Activated CD4-positive, CD25-positive, alpha-beta regulatory T cell treated with anti-CD3 and anti-CD28 coated beads, Interleukin-2, amount 50 U/mL, for 72 hours (primary cell): ENCODE data around the gene CDKN2C.
"Not testable (repeated sequence)": the region's sequence is repeated elsewhere in the genome, so short reads cannot be mapped to it uniquely, and the experiment has no call there.

Experiments
- DNase-seq: peaks from one replicate; pipeline ENCODE4 v3.0.0; 2021

CDKN2C gene

GRCh38 chr1:50969611-50970508 is at the start of gene CDKN2C:
TSS of gene CDKN2C (plus strand) at chr1:50970245. CDS start at chr1:50970369, 124 bp downstream.
- peak; percentile 50 for DNase-seq

GRCh38 chr1:50920409-50920808 is 49.6 kb upstream of the CDKN2C start:
- DNase-seq = no peak

- DNase-seq = no peak
These were observed 49.0 kb upstream of the CDKN2C start for GRCh38 chr1:50921029-50921428.

GRCh38 chr1:50923564-50923963 is 46.5 kb upstream of the CDKN2C start:
- no peak for DNase-seq

- DNase-seq = no peak
These were observed 40.6 kb upstream of the CDKN2C start for GRCh38 chr1:50929376-50929958.

GRCh38 chr1:50930193-50930592 is 39.9 kb upstream of the CDKN2C start:
- DNase-seq = no peak

GRCh38 chr1:50930965-50931737 is 38.9 kb upstream of the CDKN2C start:
- no peak for DNase-seq

GRCh38 chr1:50932043-50932442 is 38.0 kb upstream of the CDKN2C start:
- not testable (repeated sequence) for DNase-seq

- DNase-seq = not testable (repeated sequence)
These were observed 36.3 kb upstream of the CDKN2C start for GRCh38 chr1:50933770-50934169.

GRCh38 chr1:50934838-50935237 is 35.2 kb upstream of the CDKN2C start:
- no peak for DNase-seq

- DNase-seq = not testable (repeated sequence)
These were observed 34.8 kb upstream of the CDKN2C start for GRCh38 chr1:50935276-50935675.

- no peak for DNase-seq
These were observed 33.7 kb upstream of the CDKN2C start for GRCh38 chr1:50936321-50936720.

- no peak for DNase-seq
These were observed 29.8 kb upstream of the CDKN2C start for GRCh38 chr1:50940291-50940690.

- DNase-seq = no peak
These were observed 27.7 kb upstream of the CDKN2C start for GRCh38 chr1:50942334-50942733.

GRCh38 chr1:50949286-50949982 is 20.6 kb upstream of the CDKN2C start:
- DNase-seq = no peak

GRCh38 chr1:50950396-50950795 is 19.6 kb upstream of the CDKN2C start:
- DNase-seq = no peak

- not testable (repeated sequence) for DNase-seq
These were observed 17.5 kb upstream of the CDKN2C start for GRCh38 chr1:50952566-50952965.

GRCh38 chr1:50955116-50955515 is 14.9 kb upstream of the CDKN2C start:
- no peak for DNase-seq

- no peak for DNase-seq
These were observed 10.6 kb upstream of the CDKN2C start for GRCh38 chr1:50959303-50959912.

GRCh38 chr1:50959913-50960844 is 9.9 kb upstream of the CDKN2C start, which contains the start of gene FAF1:
TSS of gene FAF1 (minus strand) at chr1:50960267. CDS start at chr1:50959811, 456 bp downstream.
- DNase-seq = peak; percentile 96

- no peak for DNase-seq
These were observed 5.2 kb upstream of the CDKN2C start for GRCh38 chr1:50964863-50965262.
